Measurements from ENCODE around the gene C5orf34.

- TF ChIP-seq CTCF (conservative IDR thresholded peaks at IDR 0.05) = no peak
- TF ChIP-seq ZFX (IDR thresholded peaks at IDR 0.05) = no peak
Measured at GRCh38 chr5:43482490-43483297, 32.3 kb downstream of the C5orf34 start.
